IMR-90 (cell line): ENCODE data around the gene FARP1. TPM values are rescaled to one million over a fixed set of nuclear protein-coding genes. Genes with fewer than 3 reads are reported as not detected.

Source experiments
- ATAC-seq: fragments of 200-7000 bp; cut with Tn5 transposase; 2 replicates; pipeline ENCODE4 v1.9.1; 2020; ENCODE audit warnings: low read depth, mild to moderate bottlenecking, moderate library complexity
- BruUV-seq: library from RNA; stranded (reverse); fragments of 400-500 nt; replicated peaks from 2 replicates; lab custom pipeline; 2021; lab: Mats Ljungman, UMichigan
- CTCF ChIA-PET: fragments of 300-600 bp; formaldehyde crosslinking; extraction: SDS; loops from one replicate; lab custom pipeline; 2021; ENCODE audit warnings: antibody characterized with exemption; lab: Yijun Ruan, JAX
- POLR2A ChIA-PET: fragments of 300-600 bp; sonication (Branson Sonifier 250); formaldehyde crosslinking; loops from one replicate; lab custom pipeline; 2022; ENCODE audit warnings: antibody characterized with exemption; ENCODE audit not compliant: unreplicated experiment; lab: Charles Lee
- DNase-seq: peaks from one replicate; pipeline ENCODE4 v3.0.0; 2013
- H2AFZ ChIP-seq: replicated peaks from 2 replicates; pipeline ENCODE3; 2013; ENCODE audit warnings: low read length, mild to moderate bottlenecking; ENCODE audit not compliant: poor library complexity
- H2AK5ac ChIP-seq: 2 replicates; pipeline ENCODE4 v1.6.1; 2013; ENCODE audit warnings: low read depth, low read length, inconsistent platforms
- H2AK9ac ChIP-seq: replicated peaks from 2 replicates; pipeline ENCODE3; 2013; ENCODE audit warnings: mild to moderate bottlenecking, low read depth, low read length, moderate library complexity; ENCODE audit not compliant: poor library complexity
- H2BK120ac ChIP-seq: 2 replicates; pipeline ENCODE4 v1.6.1; 2013; ENCODE audit warnings: low read depth, low read length, inconsistent platforms
- H2BK15ac ChIP-seq: 3 replicates; pipeline ENCODE4 v1.6.1; 2013; ENCODE audit warnings: low read depth, low read length, inconsistent platforms
- H2BK20ac ChIP-seq: 2 replicates; pipeline ENCODE4 v1.6.1; 2013; ENCODE audit warnings: low read depth, mild to moderate bottlenecking, inconsistent platforms, low read length, moderate library complexity
- H2BK5ac ChIP-seq: 2 replicates; pipeline ENCODE4 v1.6.1; 2013; ENCODE audit warnings: mild to moderate bottlenecking, low read depth, low read length, inconsistent platforms; ENCODE audit not compliant: poor library complexity, severe bottlenecking
- H3K14ac ChIP-seq: replicated peaks from 2 replicates; pipeline ENCODE4 v1.6.1; 2013; ENCODE audit warnings: low read depth, low read length, inconsistent platforms
- H3K18ac ChIP-seq: 2 replicates; pipeline ENCODE4 v1.6.1; 2013; ENCODE audit warnings: low read depth, low read length, control low read depth
- H3K23ac ChIP-seq: 2 replicates; pipeline ENCODE4 v1.6.1; 2013; ENCODE audit warnings: low read depth, low read length, inconsistent platforms
- H3K27ac ChIP-seq: 2 replicates; pipeline ENCODE4 v1.5.1; 2013; ENCODE audit warnings: mild to moderate bottlenecking, control low read depth, low read length; ENCODE audit not compliant: insufficient read depth
- H3K27me3 ChIP-seq: 2 replicates; pipeline ENCODE4 v1.6.1; 2013; ENCODE audit warnings: low read length; ENCODE audit not compliant: control insufficient read depth, insufficient read depth
- H3K36me3 ChIP-seq: 2 replicates; pipeline ENCODE4 v1.6.1; 2013; ENCODE audit warnings: low read length, mixed read lengths; ENCODE audit not compliant: control insufficient read depth, insufficient read depth
- H3K4ac ChIP-seq: 2 replicates; pipeline ENCODE4 v1.6.1; 2013; ENCODE audit warnings: low read depth, low read length, inconsistent platforms
- H3K4me1 ChIP-seq: 2 replicates; pipeline ENCODE4 v1.6.1; 2013; ENCODE audit warnings: low read length, mixed read lengths; ENCODE audit not compliant: control insufficient read depth, insufficient read depth
- H3K4me2 ChIP-seq: 2 replicates; pipeline ENCODE4 v1.6.1; 2013; ENCODE audit warnings: low read depth, mild to moderate bottlenecking, control low read depth, low read length, moderate library complexity
- H3K4me3 ChIP-seq: 2 replicates; pipeline ENCODE4 v1.5.1; 2013; ENCODE audit warnings: low read depth, mild to moderate bottlenecking, control low read depth, low read length, moderate library complexity; ENCODE audit not compliant: insufficient read depth
- H3K56ac ChIP-seq: 2 replicates; pipeline ENCODE4 v1.6.1; 2013; ENCODE audit warnings: low read length, inconsistent platforms; ENCODE audit not compliant: insufficient read depth; ENCODE audit errors: extremely low read depth
- H3K79me1 ChIP-seq, 2 experiments: 2 replicates each; pipeline ENCODE4 v1.6.1; 2013; ENCODE audit warnings: low read length in 2 of 2, inconsistent platforms in 1 of 2, low read depth in 1 of 2
- H3K9ac ChIP-seq: 2 replicates; pipeline ENCODE4 v1.6.1; 2013; ENCODE audit warnings: low read depth, low read length, control low read depth
- H3K9me1 ChIP-seq: 2 replicates; pipeline ENCODE4 v1.6.1; 2013; ENCODE audit warnings: low read length, inconsistent platforms; ENCODE audit not compliant: insufficient read depth
- H3K9me3 ChIP-seq: 2 replicates; pipeline ENCODE4 v1.6.1; 2013; ENCODE audit warnings: low read length; ENCODE audit not compliant: control insufficient read depth, insufficient read depth
- H4K20me1 ChIP-seq: 2 replicates; pipeline ENCODE4 v1.6.1; 2013; ENCODE audit warnings: low read length, inconsistent platforms; ENCODE audit not compliant: insufficient read depth
- H4K5ac ChIP-seq: 2 replicates; pipeline ENCODE4 v1.6.1; 2013; ENCODE audit warnings: mild to moderate bottlenecking, low read depth, low read length, control low read depth
- H4K8ac ChIP-seq, 2 experiments: 2 replicates each; pipeline ENCODE4 v1.6.1; 2013; ENCODE audit warnings: low read depth in 2 of 2, low read length in 2 of 2, control low read depth in 1 of 2, inconsistent platforms in 1 of 2
- H4K91ac ChIP-seq: 2 replicates; pipeline ENCODE4 v1.6.1; 2013; ENCODE audit warnings: low read depth, low read length, inconsistent platforms; ENCODE audit not compliant: insufficient read depth
- FOS ChIP-seq: fragments of 150-350 bp; IDR thresholded peaks from 2 replicates; pipeline ENCODE4 v1.6.1; 2016; ENCODE audit warnings: low read depth, low read length
- MAFK ChIP-seq: IDR thresholded peaks from 2 replicates; pipeline ENCODE4 v1.6.1; 2012; ENCODE audit warnings: low read depth, low read length, improper control_type of control experiment
- MXI1 ChIP-seq: IDR thresholded peaks from 2 replicates; pipeline ENCODE4 v1.6.1; 2012; ENCODE audit warnings: low read depth, mild to moderate bottlenecking, low read length, moderate library complexity, borderline replicate concordance
- NFE2L2 ChIP-seq: fragments of 150-350 bp; IDR thresholded peaks from 2 replicates; pipeline ENCODE4 v1.6.1; 2016; ENCODE audit warnings: low read depth, mild to moderate bottlenecking, low read length
- SMC3 ChIP-seq: fragments of 150-350 bp; IDR thresholded peaks from 2 replicates; pipeline ENCODE4 v1.6.1; 2016; ENCODE audit warnings: low read depth, mild to moderate bottlenecking, antibody characterized with exemption, low read length, moderate library complexity
- WGBS, 2 experiments: methylation state at CpG; one replicate each; pipeline versions ENCODE4 v1.1.5 to v1.1.7; 2013; ENCODE audit warnings: missing lambda C conversion rate in 2 of 2; ENCODE audit not compliant: insufficient read length in 1 of 2; ENCODE audit errors: extremely low coverage in 2 of 2; 5-methylcytosine and 5-hydroxymethylcytosine counted together
- dilution Hi-C: fragments of 300-500 bp; cut with HindIII; formaldehyde crosslinking; loops from one replicate; pipeline ENCODE4 v1.14.3; 2018; ENCODE audit warnings: low sequenced_read_pairs; ENCODE audit not compliant: unreplicated experiment
- in situ Hi-C: fragments of 300-500 bp; cut with MboI; formaldehyde crosslinking; loops from 3 replicates; pipeline ENCODE4 v1.14.3; 2019; ENCODE audit warnings: low sequenced_read_pairs, inconsistent platforms, mixed read lengths
- intact Hi-C: fragments of 100-400 bp; cut with micrococcal nuclease; formaldehyde crosslinking; loops from 2 replicates; pipeline ENCODE4 v1.10.0; 2022
- polyA plus RNA-seq, 3 experiments: library from polyadenylated mRNA; depleted of rRNA; stranded (reverse); fragments of >200 nt; gene quantifications; 2 replicates each; pipeline ENCODE4 v1.2.3, GENCODE V29; 2012; ENCODE audit warnings: low replicate concordance in 1 of 3
- total RNA-seq: library from RNA; depleted of rRNA; stranded (reverse); fragments of >200 nt; gene quantifications from 2 replicates; pipeline ENCODE4 v1.2.3, GENCODE V29; 2012

The FARP1 gene
- total and polyA plus RNA-seq, 2 of the 4 experiments (the other 2 are of a cell fraction): 39.6 to 57.0 TPM

GRCh38 chr13:98405107-98405571 is 262.2 kb downstream of the FARP1 start:
- Histone ChIP-seq H3K18ac (no peak overlapping the region), H2BK5ac (no peak overlapping the region), H2AK9ac (no peak overlapping the region), H3K4ac (no peak overlapping the region), H2AFZ (no peak overlapping the region), H3K9me3 (no peaks in the 10 kb centered on the region), H3K56ac (no peak overlapping the region), H2AK5ac (no peak overlapping the region), H3K79me1 (peaks cover 10 to 39% of the 10 kb centered on the region in 2 experiments), H2BK20ac (no peak overlapping the region), H3K4me3 (no peak overlapping the region), H3K4me2 (no peak overlapping the region), H4K91ac (no peak overlapping the region), H4K8ac (no peak overlapping the region), H3K9me1 (peaks cover 17% of the 10 kb centered on the region), H3K36me3 (peaks cover 34% of the 10 kb centered on the region), H3K9ac (no peak overlapping the region), H3K14ac (no peak overlapping the region), H3K27ac (no peak overlapping the region), H2BK15ac (no peak overlapping the region), H3K27me3 (no peaks in the 10 kb centered on the region), H4K5ac (no peak overlapping the region), H4K20me1 (peaks cover 3% of the 10 kb centered on the region; the same call in 1 of the 2 replicates), H3K23ac (no peak overlapping the region), H3K4me1 (no peaks in the 10 kb centered on the region), H2BK120ac (no peak overlapping the region)
- ChIA-PET POLR2A (no interaction called here), CTCF (no interaction called here)
- dilution Hi-C loops (no loop called here), intact Hi-C loops (no loop called here), in situ Hi-C loops (no loop called here)
- ATAC-seq (peak; percentile 44; the same call in 1 of the 2 replicates), DNase-seq (no peak)
- WGBS, 2 experiments: no CpG with 5 or more reads among the region's 7 CpGs
- TF ChIP-seq FOS: no peak
- TF ChIP-seq NFE2L2: no peak
- TF ChIP-seq MXI1: no peak
- TF ChIP-seq MAFK: no peak
- no peak for TF ChIP-seq SMC3
- BruUV-seq: no TSS peak
